ENCODE data around the gene FRMD3.

FRMD3 gene

DNA sequence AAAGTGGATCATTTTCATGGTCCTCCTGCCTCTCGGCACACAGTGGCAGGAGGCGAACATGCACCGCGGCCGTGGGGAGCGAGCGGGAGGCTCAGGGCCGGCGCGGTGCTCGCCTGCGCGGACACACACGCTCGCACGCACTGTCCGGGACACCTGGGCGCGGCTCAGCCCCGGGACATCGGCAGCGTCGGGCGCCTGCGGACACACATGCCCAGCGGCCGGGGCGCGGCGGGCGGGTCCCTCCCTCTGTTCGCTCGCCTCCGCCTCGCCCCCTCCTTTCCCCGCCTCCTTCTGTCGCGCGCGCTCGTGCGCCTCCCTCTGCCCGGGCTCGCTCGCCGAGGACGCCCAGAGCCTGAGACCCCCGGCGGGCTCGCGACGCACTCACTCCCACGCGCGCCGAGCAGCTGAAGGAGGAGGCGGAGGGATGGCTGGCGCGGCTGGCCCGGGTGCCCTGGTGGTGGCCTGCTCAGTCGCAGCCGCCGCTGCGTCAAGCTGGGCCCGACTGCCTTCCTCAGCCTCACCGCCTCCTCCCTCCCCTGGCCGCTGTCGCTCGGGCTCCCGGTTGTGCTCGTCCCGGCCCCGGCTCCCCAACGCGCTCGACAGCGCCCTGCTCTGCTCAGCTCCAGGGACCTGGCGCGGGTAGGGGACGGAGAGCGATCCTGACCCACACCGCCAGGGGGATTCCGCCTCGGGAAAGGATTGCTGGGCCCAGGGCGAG, at the start of gene FRMD3:
Gene FRMD3 (minus strand): TSS at position 230 of the 718 bp plus-strand sequence. CDS start 170 bp downstream, at position 60.
- DNase-seq: no peak

DNA sequence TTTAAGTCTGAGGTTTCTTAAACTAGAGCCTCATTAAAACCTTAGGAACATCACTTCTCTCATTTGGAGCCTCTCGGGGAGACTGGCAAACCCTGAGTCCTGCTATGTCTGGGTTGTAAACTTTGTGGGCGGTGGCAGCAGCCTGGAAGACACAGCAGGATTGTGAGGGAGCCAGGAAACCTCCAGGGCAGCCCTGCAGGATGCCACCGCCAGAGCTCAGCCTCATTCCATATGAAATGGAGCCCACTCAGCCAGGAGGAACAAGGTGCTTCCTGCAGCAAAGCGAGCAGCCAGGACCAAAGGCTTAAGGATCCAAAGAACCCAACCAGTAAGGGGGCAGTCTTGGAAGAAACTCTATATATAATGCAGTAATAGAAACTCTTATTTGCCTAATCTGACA, 46.8 kb upstream of the FRMD3 start:
- DNase-seq: no peak

DNA sequence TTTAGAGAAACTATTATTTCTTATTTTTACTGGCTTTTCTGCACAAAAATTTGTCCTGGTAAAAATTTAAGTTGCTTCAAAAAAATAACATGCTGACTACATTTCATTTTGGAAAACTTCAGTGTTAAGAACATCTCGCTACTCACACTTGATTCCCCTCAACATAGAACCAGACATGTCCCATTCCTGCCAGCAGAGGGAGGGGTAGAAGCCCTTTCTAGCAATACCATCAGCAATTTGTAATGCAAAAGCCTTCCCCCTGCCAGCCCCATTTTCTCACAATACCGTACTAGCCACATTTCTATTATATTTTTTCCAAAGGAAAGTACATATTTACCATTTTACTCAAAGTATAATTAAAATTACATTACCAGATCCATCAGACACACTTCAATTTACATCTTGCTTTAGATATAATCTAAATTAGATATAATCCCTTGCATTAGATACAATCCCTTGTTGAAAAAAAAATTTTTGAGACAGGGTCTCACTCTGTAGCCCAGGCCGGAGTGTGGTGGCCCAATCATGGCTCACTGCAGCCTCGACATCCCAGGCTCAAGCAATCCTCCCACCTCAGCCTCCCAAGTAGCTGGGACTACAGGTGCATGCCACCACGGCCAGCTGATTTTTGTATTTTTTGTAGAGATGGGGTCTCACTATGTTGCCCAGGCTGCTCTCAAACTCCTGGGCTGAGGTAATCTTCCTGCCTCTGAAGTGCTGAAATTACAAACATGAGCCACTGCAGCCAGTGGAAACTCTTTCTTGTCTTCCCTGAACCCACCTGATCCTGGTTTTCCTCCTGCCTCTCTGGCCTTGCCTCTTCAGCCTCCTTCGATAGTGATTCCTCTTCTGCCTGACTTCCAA, 45.2 kb upstream of the FRMD3 start:
- peak; percentile 47 for DNase-seq

DNA sequence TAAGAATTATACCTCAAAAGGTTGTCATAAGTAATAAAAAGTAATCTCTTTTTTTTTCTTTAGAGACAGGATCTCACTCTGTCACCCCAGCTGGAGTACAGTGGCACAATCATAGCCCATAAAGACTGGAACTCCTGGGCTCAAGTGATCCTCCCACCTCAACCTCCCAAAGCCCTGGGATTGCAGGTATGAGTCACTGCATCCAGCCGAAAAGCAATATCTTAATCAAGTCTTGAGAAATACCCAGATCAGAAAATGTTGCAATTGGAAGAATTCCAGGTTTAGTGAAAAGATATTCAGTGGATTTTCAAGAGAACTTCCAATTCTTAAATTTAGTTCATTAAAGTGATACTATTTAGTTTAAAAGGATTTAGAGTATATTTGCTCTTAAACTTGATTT, 43.8 kb upstream of the FRMD3 start:
- DNase-seq: no peak

DNA sequence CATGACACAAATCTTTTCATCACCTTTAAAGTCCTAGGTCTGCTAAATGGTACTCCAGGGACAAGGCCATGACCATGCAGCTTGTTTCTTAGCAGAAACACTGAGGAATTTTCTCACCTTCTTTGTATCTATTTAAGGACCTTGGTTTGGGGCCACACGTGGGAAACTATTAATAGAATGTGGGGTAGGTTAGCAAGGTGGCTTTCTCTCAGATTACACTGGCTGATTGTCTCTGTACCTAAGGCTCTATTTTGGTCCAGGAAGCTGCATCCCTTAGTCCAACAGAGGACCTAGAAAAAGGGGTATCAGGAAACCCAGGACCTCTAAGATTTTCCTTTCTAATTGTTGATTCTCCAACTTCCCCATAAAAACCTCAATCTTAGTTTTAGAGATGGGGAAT, 36.3 kb upstream of the FRMD3 start:
- DNase-seq: no peak

DNA sequence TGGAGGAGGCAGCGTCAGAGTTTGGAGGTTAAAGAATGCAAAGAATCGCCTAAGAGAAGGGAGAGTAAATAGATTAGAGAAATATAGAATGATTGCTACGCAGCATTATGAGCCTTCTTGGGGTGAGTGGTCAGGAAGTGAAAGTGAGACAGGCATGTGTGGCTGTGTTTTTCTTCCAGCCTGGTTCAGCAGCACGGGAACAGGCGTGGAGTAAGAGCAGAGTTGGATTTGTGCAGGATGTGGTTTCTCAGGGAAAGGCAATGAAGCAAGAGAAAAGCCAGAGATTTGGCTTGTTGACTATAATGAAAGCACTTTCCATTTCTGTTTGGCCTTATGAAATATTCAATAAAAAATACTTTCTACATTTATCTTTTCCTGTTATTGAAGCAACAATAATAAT, 34.3 kb upstream of the FRMD3 start:
- no peak for DNase-seq

DNA sequence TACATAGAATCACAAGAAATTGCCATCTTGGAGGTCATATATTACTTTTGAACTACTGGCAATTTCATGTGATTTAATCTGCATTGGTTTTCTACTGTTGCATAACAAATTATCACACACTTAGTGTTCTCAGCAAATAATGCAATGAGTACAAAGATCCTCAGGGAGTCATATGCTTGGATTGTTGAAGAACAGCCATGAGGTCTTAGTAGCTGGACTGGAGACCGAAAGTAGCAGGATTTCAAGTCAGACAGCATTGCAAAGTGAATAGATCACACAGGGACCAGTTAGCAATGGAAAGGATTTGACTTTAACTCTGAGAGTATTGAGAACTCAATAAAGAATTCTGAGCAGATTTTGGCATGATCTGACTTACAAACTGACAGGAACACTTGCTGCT, 32.2 kb upstream of the FRMD3 start:
- DNase-seq: no peak

DNA sequence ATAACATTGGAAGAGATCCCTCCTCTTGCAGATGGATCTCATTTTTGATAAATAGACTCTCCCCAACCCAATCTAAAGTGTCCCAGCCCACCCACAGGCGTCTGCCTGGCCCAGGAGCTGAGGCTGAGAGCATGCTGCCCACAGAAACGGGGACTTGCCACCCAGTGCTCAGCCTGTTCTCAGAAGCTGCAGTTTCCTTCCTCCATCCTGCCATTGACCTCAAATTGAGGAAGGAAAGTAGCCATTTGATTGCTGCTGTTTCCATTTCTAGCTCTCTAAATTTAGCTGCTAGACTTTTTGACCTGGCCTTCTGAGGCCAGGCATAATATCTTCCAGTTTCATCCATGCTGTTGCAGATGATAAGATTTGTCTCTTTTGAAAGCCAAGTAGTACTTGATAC, 31.1 kb upstream of the FRMD3 start:
- no peak for DNase-seq

DNA sequence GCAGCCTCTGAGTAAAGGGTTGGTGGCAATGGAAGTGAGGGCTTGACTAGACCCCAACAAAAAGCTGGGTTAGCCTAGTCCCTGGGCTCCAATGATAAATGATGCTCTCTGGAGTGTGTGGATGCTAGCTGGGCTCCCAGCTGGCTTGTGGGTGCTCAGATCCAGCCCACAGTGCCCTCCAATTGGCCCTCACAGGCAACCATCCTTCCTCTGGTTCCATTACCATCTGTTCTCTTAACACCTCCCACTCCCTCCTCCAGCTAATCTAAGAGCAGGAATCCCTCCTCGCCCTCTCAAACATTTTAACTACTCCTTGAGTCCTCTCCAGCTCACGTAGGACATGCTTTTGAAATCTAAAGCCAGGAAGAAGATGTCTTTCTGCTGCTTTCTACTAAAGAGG, 25.2 kb upstream of the FRMD3 start:
- DNase-seq: no peak

DNA sequence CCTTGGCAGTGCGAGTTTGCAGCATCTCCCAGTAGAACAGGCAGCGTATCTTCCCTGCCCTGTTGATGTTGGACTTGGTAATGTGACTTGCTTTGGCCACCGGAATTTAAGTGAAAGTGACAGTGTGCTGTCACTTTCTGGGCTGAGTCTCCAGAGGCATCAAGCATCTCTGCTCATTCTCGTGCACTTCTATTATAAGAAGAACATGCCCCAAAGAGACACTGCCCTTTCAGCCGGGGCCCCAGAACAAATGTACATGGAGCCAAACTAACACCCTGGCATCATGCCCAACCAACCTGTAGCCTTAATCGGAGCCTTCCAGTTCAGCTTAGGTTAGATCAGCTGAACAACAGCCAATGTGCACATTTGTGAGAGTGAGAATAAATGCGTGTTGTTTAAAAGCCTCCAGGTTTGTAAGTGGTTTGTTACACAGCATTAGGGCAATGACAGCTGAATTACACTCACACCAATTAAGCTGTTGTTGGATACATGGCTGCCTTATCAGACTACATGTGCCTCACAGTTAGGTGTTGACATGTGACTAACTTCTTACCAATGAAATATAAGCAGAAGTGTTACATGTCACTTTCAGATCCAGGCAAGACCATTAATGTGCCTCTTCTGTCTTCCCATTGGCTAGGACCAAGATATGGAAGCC, 22.1 kb upstream of the FRMD3 start:
- DNase-seq: no peak

DNA sequence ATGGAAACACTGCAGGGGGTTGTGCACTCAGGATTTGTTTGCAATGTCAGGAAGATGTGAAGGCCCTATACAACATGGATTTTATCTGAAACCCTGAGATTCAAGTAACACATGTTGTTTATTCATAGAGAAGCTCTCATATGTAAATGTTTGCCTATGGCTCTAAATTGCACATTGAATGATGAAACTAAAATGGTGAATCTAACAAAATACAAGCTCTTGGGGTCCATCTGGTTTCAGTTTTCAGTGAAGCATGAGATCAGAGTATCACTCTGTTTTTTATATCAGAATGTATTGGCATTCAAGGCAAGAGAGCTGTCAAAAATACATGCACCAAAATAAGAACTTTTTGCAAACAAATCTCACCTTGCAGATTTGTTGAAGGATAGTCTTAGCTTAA, 19.6 kb upstream of the FRMD3 start:
- DNase-seq: no peak

DNA sequence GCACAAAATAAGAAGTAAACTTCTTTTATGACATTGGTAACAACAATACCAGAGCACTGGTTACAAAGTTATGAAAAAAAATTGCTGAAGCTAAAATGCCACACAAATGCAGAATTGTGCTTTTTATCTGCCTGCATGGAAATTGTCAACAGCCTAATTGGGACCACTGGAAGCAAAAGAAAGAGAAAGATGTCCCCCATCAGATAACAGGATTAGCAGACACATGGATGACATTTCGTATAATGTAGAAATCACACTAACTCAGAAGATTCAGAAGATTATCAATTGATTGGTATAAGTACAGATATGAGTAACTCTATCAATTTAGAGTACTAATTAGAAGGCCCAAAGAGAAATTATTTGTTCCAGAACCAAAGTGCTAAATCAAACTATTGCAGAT, 19.1 kb upstream of the FRMD3 start:
- DNase-seq: no peak

DNA sequence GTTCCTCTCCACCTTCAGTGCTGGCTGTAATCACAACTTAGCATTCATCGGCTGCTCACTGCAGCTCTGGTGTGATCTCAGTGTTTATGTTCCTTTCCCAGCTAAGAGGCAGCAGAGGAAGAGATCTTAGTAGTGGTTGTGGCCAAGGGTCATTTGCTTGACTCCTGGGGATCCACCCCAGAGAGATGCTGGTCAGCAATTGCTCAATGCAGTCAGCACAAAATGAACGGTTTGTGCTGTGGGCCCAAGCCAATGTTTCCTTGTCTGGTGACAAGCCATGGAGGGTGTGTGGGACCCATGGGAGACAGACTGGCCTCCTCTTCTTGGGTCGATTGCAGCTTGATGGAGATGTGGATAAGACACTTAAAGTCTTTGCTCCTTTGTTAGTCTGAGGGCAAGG, 16.1 kb upstream of the FRMD3 start:
- DNase-seq: no peak

DNA sequence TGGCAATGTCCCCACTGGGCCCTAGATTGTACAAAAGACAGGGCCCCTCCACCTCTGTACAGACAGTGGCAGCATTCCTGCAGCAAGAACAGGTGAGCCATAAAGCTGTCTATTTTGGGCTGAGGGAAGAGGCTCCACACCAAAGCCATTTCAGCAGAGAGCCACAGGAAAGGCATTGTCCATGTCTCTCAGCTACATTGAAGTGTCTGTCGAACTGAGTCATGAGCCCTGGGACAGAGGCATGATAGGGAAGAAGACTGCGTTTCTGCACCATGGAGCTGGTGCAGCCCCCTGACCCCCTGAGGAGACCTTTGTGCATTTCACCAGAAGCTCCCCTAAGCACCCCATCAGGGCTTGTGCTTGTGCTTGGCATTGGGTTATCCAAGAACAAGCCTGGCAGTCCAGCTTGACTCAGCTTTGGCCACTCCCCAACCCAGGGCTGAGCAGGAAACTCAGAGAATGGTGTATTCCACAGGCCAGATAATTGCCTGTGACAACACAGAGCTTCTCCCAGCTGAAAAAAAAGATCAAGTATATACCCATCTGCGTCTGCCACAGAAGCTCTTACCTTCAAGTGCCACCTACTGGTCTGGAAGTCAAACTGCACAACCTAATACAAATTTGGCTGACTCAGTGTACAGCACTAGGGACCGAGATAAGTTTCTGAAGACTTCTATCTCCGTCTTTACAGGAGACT, 5.9 kb upstream of the FRMD3 start:
- DNase-seq: peak; percentile 4

DNA sequence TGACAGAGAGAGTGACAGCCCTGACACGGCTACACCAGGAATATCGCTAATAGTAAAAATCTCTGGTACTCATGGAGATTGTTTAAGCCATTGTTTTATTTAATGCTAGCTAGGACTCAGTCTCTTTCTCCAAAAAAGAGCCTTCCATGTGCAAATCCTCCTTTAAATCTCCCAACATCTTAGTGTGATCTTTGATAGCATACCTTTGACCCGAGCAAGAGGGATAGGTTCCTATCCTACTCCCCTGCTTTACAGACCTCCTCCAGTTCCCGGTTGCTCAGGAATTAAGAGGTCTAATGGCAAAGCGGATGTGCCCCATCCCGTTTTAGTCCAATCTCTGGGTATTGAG, 663 bp upstream of the FRMD3 start:
- no peak for DNase-seq

DNA sequence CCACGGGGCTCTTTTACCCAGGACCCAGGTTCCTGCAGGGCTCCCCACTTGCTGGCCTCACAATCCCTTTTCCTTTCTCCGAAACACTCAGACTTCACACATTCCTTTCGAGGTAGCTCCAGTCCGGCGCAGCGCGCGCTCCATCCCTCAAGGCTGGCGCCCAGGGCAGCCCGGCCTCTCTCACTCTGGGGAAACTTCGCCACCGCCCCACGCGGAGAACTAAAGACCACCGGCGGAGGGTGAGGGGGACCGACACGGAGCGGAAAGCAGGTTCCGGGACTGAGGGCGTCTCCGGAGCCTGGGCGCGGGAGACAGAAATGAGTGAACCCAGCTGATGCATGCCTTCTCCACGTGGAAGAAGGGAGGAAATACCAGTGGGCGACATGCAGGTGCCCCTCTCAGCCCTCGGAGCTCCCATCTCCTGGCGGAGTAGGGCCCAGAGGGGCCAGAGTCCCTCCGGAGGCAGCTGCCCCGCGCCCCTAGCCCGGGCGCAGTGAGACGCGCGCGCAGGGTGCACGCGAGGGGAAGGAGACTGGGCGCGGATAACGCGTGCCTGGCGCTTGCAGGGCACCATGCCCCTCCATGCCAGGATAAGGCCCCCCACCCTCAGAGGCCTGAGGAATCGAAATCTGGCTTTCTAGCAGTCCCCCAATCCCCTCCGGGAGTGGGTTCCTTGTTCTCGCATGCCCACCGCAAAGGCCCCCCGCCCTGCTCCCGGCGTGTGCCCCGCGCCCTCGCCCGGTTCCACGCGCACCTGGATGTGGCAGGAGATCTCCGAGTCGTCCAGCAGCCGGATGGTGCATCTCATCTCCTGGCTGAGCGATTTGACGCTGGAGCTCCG, 650 bp downstream of the FRMD3 start:
- DNase-seq: no peak

DNA sequence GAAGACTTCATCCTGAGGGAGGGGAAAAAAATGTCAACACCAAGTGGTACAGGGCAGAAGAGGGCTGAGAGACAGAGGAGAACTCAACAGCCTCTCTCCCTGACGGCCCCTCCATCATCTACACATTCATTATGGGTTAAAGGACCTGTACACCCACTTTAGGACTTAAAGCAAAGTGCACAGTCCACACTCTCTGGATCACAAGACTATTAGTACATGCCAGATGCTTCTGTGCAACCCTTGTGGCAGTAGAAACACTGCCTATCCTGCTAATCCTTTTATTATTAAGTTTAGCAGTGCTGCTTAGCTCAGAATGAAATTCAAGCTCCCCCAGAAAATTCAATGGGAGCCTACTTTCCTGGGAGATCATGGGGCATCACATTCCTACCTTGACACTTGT, 1.9 kb downstream of the FRMD3 start:
- no peak for DNase-seq

DNA sequence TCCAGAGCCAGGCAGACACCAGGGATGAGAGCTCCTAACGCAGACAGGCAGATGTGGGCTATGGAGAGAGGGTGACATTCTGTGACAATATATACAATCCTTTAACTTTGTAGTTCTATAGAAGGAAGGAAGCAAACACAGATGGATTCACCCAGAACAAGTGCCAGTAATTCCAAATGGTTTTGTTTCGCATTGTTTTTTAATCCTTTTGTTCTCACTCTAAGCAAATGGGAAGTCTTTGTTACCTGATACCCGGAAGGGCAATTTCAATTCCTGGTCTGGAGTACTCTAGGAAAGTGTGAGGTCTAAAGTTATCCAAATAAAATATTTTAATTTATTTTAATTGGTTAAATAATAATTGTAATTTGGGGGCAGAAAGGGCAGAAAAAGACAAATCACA, 2.5 kb downstream of the FRMD3 start:
- no peak for DNase-seq

DNA sequence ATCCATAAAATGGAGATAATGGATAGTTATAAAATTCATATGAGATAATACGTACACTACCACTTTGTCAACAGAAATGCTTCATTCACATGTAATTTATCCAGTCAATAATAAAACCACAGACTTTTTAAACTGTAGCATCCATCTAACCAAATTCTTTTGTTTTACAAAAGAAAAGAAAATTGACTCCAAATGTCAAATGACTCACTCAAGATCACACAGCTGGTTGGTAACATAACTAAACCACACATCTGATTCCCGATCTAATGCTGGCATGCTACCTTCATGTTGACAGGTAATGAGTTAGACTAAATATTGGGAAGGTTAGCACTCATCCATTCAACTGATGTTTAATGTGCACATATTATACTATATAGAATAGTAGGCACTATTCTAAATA, 4.9 kb downstream of the FRMD3 start:
- no peak for DNase-seq

DNA sequence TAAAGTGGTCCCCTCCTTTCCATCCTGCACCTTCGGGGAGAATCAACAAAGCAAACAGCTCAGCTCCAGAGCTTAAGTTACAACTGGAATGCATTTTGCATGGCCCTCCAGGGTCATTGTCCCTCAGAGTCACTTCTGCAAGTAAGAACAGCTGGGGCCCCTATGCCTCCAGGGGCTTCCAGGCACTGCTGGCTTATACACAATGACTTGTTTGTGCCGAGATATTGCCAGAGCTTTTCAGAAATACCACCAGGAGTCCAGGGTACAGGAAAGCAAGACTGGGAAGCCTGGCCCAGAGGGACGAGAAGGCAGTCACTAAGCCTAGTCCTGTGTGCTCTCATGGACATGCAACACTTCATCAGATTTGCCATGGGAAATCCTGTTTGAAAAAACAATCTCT, 11.3 kb downstream of the FRMD3 start:
- DNase-seq: no peak

DNA sequence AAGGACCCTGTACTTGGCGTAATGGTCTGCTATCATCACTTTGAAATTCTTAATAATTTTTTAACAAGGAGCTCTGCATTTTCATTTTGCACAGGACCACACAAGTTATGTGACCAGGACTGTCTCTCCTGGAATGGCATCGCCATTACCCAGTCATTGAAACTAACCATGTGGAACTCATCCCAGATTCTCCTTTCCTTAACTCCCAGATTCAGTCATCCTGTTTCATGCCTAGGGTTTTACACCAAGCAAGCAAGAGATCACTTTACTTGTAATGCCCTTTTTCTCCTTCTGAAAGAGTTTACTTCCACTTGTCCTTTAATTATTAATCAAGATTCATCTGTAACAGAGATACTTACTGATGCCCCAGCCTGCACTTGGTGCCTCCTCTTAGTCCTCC, 12.0 kb downstream of the FRMD3 start:
- DNase-seq: no peak

DNA sequence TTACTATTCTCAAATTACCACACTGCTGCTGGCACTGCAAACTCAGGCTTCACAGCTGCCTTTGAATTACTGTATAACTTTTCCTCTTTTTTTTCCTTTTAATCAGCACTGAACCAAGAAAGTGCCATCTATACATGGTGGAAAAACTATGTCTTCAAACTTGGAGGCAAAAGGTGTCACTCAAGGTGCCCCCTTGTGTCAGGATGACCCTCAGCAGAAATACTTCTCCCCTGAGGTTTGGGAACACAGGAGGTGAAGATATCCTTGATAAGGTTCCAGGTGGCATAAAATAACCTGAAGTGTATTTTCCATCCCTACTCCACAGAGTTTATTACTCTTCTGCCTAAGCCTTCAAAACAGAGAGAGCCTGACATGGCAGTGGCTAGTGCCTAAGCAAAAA, 14.5 kb downstream of the FRMD3 start:
- no peak for DNase-seq

DNA sequence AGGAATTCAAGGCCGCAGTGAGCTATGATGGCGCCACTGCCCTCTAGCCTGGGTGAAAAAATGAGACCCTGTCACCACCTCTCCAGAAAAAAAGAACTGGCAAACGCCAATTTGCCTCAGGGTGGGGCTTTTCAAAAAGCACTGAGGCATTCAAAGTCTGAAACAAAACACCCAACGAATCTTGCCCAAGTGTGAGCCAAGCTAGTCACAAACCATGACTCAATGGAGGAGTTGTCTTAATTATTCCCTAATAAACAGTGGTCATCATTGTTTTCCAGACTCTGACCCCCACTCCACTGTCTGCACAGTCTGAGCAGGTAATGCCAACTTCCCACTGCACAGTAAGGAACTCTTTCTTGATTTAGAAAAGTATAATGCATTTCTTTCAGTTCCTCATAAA, 16.8 kb downstream of the FRMD3 start:
- no peak for DNase-seq
